Measurements from ENCODE around the gene SRBD1. TPM values are rescaled to one million over a fixed set of nuclear protein-coding genes. Genes with fewer than 3 reads are reported as not detected.
A peak's percentile ranks its signal among the peaks of the same experiment; 100 is the strongest.

The SRBD1 gene
- total RNA-seq, 2 donors from 2014 or later, result 5.3 to 9.6 TPM

GRCh38 chr2:45570671-45571334 lies 40.3 kb downstream of the SRBD1 start:
- Histone ChIP-seq H3K4me3 (no peak overlapping the region), H3K36me3 (no peaks in the 10 kb centered on the region), H3K27ac (no peak overlapping the region), H3K27me3 (no peaks in the 10 kb centered on the region), H3K4me1 (no peaks in the 10 kb centered on the region), H3K9me3 (no peaks in the 10 kb centered on the region)
- TF ChIP-seq CTCF (IDR thresholded peaks at IDR 0.05), result no peak
- DNase-seq (ENCODE audit: low spot score), result no peak

- Histone ChIP-seq H3K4me1 (no peaks in the 10 kb centered on the region), H3K4me3 (no peak overlapping the region), H3K27ac (no peak overlapping the region), H3K27me3 (no peaks in the 10 kb centered on the region), H3K9me3 (no peaks in the 10 kb centered on the region), H3K36me3 (no peaks in the 10 kb centered on the region)
- TF ChIP-seq CTCF (IDR thresholded peaks at IDR 0.05), result no peak
- no peak for DNase-seq (ENCODE audit: low spot score)
Observed at GRCh38 chr2:45568935-45569334, 42.1 kb downstream of the SRBD1 start.

GRCh38 chr2:45567974-45568789 lies 42.9 kb downstream of the SRBD1 start:
- no peak for TF ChIP-seq CTCF (IDR thresholded peaks at IDR 0.05)
- no peaks in the 10 kb centered on the region for H3K36me3 ChIP-seq
- DNase-seq (ENCODE audit: low spot score), result no peak
- H3K27ac ChIP-seq, result peak overlapping the region; percentile 13 to 40
- no peak overlapping the region for H3K4me3 ChIP-seq
- H3K4me1 ChIP-seq, result no peaks in the 10 kb centered on the region
- H3K27me3 ChIP-seq, result no peaks in the 10 kb centered on the region
- no peaks in the 10 kb centered on the region for H3K9me3 ChIP-seq

- no peak overlapping the region for H3K4me3 ChIP-seq
Observed at GRCh38 chr2:45567288-45567963, 43.6 kb downstream of the SRBD1 start.

GRCh38 chr2:45559436-45559835 lies 51.6 kb downstream of the SRBD1 start:
- H3K9me3 ChIP-seq, result no peaks in the 10 kb centered on the region
- DNase-seq (ENCODE audit: low spot score), result no peak
- H3K4me1 ChIP-seq, result no peaks in the 10 kb centered on the region
- H3K27ac ChIP-seq, result no peak overlapping the region
- H3K4me3 ChIP-seq, result no peak overlapping the region
- H3K27me3 ChIP-seq, result no peaks in the 10 kb centered on the region
- H3K36me3 ChIP-seq, result no peaks in the 10 kb centered on the region
- TF ChIP-seq CTCF (IDR thresholded peaks at IDR 0.05), result no peak

More at GRCh38 chr2:45567288-45567963, 43.6 kb downstream of the SRBD1 start:
- TF ChIP-seq CTCF (IDR thresholded peaks at IDR 0.05), result no peak
- Histone ChIP-seq H3K4me1 (no peaks in the 10 kb centered on the region), H3K27me3 (no peaks in the 10 kb centered on the region), H3K27ac (no peak overlapping the region), H3K9me3 (no peaks in the 10 kb centered on the region), H3K36me3 (no peaks in the 10 kb centered on the region)
- DNase-seq (ENCODE audit: low spot score), result no peak

All from right atrium auricular region (tissue), 2 donors.